ENCODE measurements around the gene NFIB. TPM values are rescaled to one million over a fixed set of nuclear protein-coding genes. Genes with fewer than 3 reads are reported as not detected.

NFIB gene
- total RNA-seq, 1 experiment from 2014 or later = 18.6 TPM

- Histone ChIP-seq H3K4me1 (ENCODE audit: insufficient read depth, low read length) (peaks cover 38% of the 10 kb centered on the region), H3K9ac (ENCODE audit: low read length) (no peak overlapping the region), H3F3A (ENCODE audit: low read length, unreplicated experiment) (peaks cover 3% of the 10 kb centered on the region), H3K27me3 (ENCODE audit: low read length) (no peaks in the 10 kb centered on the region), H3K4me3 (ENCODE audit: low read length) (no peak overlapping the region), H3K36me3 (ENCODE audit: low read depth, low read length) (no peaks in the 10 kb centered on the region), H4K20me1 (ENCODE audit: low read length) (no peaks in the 10 kb centered on the region), H3K9me2 (replicated peaks; ENCODE audit: low read length) (no peaks in the 10 kb centered on the region), H3K27ac (ENCODE audit: low read length) (no peak overlapping the region), H2AFZ (ENCODE audit: low read length) (no peak overlapping the region), H3K4me2 (ENCODE audit: low read length) (no peak overlapping the region), H3K9me3 (ENCODE audit: low read length) (no peaks in the 10 kb centered on the region), H3K79me2 (ENCODE audit: low read length) (peaks cover 68% of the 10 kb centered on the region)
- no peak for DNase-seq
- ChIA-PET POLR2A (ENCODE audit: unreplicated experiment) (no interaction called here), CTCF (no interaction called here)
- TF ChIP-seq CTCF (conservative IDR thresholded peaks at IDR 0.05; ENCODE audit: low read depth, low read length) (no peak), EZH2 (IDR thresholded peaks at IDR 0.05; ENCODE audit: low read length, unreplicated experiment) (no peak), EZH2phosphoT487 (IDR thresholded peaks at IDR 0.05; ENCODE audit: borderline replicate concordance, low read length) (no peak)
- no TSS peak for BruUV-seq (replicated peaks)
- no peak for ATAC-seq
- intact Hi-C loops (cut with micrococcal nuclease) = no loop called here
These were observed 65.8 kb downstream of the NFIB start for GRCh38 chr9:14248149-14248548.

- H3K79me2 ChIP-seq (ENCODE audit: low read length) = peaks cover 69% of the 10 kb centered on the region
- ChIA-PET CTCF (no interaction called here), POLR2A (ENCODE audit: unreplicated experiment) (no interaction called here)
- TF ChIP-seq CTCF (conservative IDR thresholded peaks at IDR 0.05; ENCODE audit: low read depth, low read length) = no peak
- TF ChIP-seq EZH2phosphoT487 (IDR thresholded peaks at IDR 0.05; ENCODE audit: borderline replicate concordance, low read length) = no peak
- TF ChIP-seq EZH2 (IDR thresholded peaks at IDR 0.05; ENCODE audit: low read length, unreplicated experiment) = no peak
- H3K27me3 ChIP-seq (ENCODE audit: low read length) = no peaks in the 10 kb centered on the region
- H3K4me1 ChIP-seq (ENCODE audit: insufficient read depth, low read length) = peaks cover 32% of the 10 kb centered on the region
- ATAC-seq (no peak), DNase-seq (no peak)
- H4K20me1 ChIP-seq (ENCODE audit: low read length) = no peaks in the 10 kb centered on the region
- intact Hi-C loops (cut with micrococcal nuclease) = no loop called here
- no peak overlapping the region for H3K27ac ChIP-seq (ENCODE audit: low read length)
- H2AFZ ChIP-seq (ENCODE audit: low read length) = no peak overlapping the region
- H3K4me2 ChIP-seq (ENCODE audit: low read length) = no peak overlapping the region
- no peak overlapping the region for H3K9ac ChIP-seq (ENCODE audit: low read length)
- no TSS peak for BruUV-seq (replicated peaks)
- no peaks in the 10 kb centered on the region for H3K36me3 ChIP-seq (ENCODE audit: low read depth, low read length)
- H3F3A ChIP-seq (ENCODE audit: low read length, unreplicated experiment) = peaks cover 3% of the 10 kb centered on the region
- H3K4me3 ChIP-seq (ENCODE audit: low read length) = no peak overlapping the region
- H3K9me2 ChIP-seq (replicated peaks; ENCODE audit: low read length) = no peaks in the 10 kb centered on the region
- H3K9me3 ChIP-seq (ENCODE audit: low read length) = no peaks in the 10 kb centered on the region
These were observed 66.4 kb downstream of the NFIB start for GRCh38 chr9:14247577-14247976.

GRCh38 chr9:14246951-14247350, 67.0 kb downstream of the NFIB start:
- Histone ChIP-seq H3K9me2 (replicated peaks; ENCODE audit: low read length) (no peaks in the 10 kb centered on the region), H4K20me1 (ENCODE audit: low read length) (no peaks in the 10 kb centered on the region), H3K9me3 (ENCODE audit: low read length) (no peaks in the 10 kb centered on the region), H2AFZ (ENCODE audit: low read length) (no peak overlapping the region), H3F3A (ENCODE audit: low read length, unreplicated experiment) (peaks cover 3% of the 10 kb centered on the region), H3K4me3 (ENCODE audit: low read length) (no peak overlapping the region), H3K27ac (ENCODE audit: low read length) (no peak overlapping the region), H3K79me2 (ENCODE audit: low read length) (peaks cover 72% of the 10 kb centered on the region), H3K9ac (ENCODE audit: low read length) (no peak overlapping the region), H3K36me3 (ENCODE audit: low read depth, low read length) (no peaks in the 10 kb centered on the region), H3K4me2 (ENCODE audit: low read length) (no peak overlapping the region), H3K4me1 (ENCODE audit: insufficient read depth, low read length) (peaks cover 26% of the 10 kb centered on the region), H3K27me3 (ENCODE audit: low read length) (no peaks in the 10 kb centered on the region)
- no TSS peak for BruUV-seq (replicated peaks)
- DNase-seq (no peak), ATAC-seq (no peak)
- intact Hi-C loops (cut with micrococcal nuclease) = no loop called here
- ChIA-PET POLR2A (ENCODE audit: unreplicated experiment) (no interaction called here), CTCF (no interaction called here)
- TF ChIP-seq CTCF (conservative IDR thresholded peaks at IDR 0.05; ENCODE audit: low read depth, low read length) = no peak
- TF ChIP-seq EZH2phosphoT487 (IDR thresholded peaks at IDR 0.05; ENCODE audit: borderline replicate concordance, low read length) = no peak
- TF ChIP-seq EZH2 (IDR thresholded peaks at IDR 0.05; ENCODE audit: low read length, unreplicated experiment) = no peak

Measured in PC-3 (cell line).